A549 (cell line): Measurements from ENCODE around the gene TSHZ3. TPM values are rescaled to one million over a fixed set of nuclear protein-coding genes. Genes with fewer than 3 reads are reported as not detected.

Experiments
- ATAC-seq, 2 experiments: fragments of 200-7000 bp in 1 of 2; fragments of >200 bp in 1 of 2; cut with Nextera tagmentation in 1 of 2; cut with Tn5 transposase in 1 of 2; 3 replicates each; pipeline versions ENCODE4 v1.8.0 to v1.9.1; 2018 to 2020; ENCODE audit warnings: mild to moderate bottlenecking in 1 of 2, moderate library complexity in 1 of 2
- CTCF ChIA-PET: fragments of 300-600 bp; sonication (Branson Sonifier 250); formaldehyde crosslinking; extraction: SDS; loops from one replicate; lab custom pipeline; 2021; ENCODE audit warnings: antibody characterized with exemption, inconsistent platforms; lab: Yijun Ruan, JAX
- POLR2A ChIA-PET: fragments of 350-600 bp; formaldehyde crosslinking; extraction: SDS; loops from one replicate; lab custom pipeline; 2021; ENCODE audit warnings: antibody characterized with exemption, inconsistent platforms; lab: Yijun Ruan, JAX
- DNase-seq, 2 experiments: peaks; one replicate each; pipeline versions ENCODE4 v3.0.0 to v3.0.0-alpha.2; 2011 to 2016; ENCODE audit warnings: low read depth in 1 of 2, low spot score in 1 of 2
- FAIRE-seq: peaks from 2 replicates; lab custom pipeline; 2011; peaks lifted over from hg19 to GRCh38; lab: Jason Lieb, UNC
- H3K27ac ChIP-seq, 2 experiments: fragments of >200 bp; sonication (Bioruptor Twin); formaldehyde crosslinking; 3 replicates each; pipeline ENCODE4 v1.5.1; 2016 to 2017
- H3K4me1 ChIP-seq: fragments of >200 bp; sonication (Bioruptor Twin); formaldehyde crosslinking; 3 replicates; pipeline ENCODE4 v1.6.1; 2016
- H3K4me2 ChIP-seq: fragments of >200 bp; sonication (Bioruptor Twin); formaldehyde crosslinking; 3 replicates; pipeline ENCODE4 v1.6.1; 2016
- H3K4me3 ChIP-seq: fragments of >200 bp; sonication (Bioruptor Twin); formaldehyde crosslinking; 3 replicates; pipeline ENCODE4 v1.5.1; 2016
- H3K9me3 ChIP-seq: fragments of >200 bp; sonication (Bioruptor Twin); formaldehyde crosslinking; 3 replicates; pipeline ENCODE4 v1.6.1; 2016
- CHD4 ChIP-seq: fragments of 200-600 bp; sonication (generic); IDR thresholded peaks from 2 replicates; pipeline ENCODE4 v1.6.1; 2016; ENCODE audit warnings: antibody characterized with exemption, mild to moderate bottlenecking, borderline replicate concordance
- EHF ChIP-seq: fragments of 250-450 bp; sonication (Bioruptor Pico); IDR thresholded peaks from 2 replicates; pipeline ENCODE4 v1.5.0; 2020; ENCODE audit warnings: mild to moderate bottlenecking
- EHMT2 ChIP-seq: fragments of 200-600 bp; sonication (generic); IDR thresholded peaks from 2 replicates; pipeline ENCODE4 v1.6.1; 2016; ENCODE audit warnings: antibody characterized with exemption, low read depth, mild to moderate bottlenecking, moderate library complexity
- ESRRA ChIP-seq: fragments of 150-350 bp; IDR thresholded peaks from 2 replicates; pipeline ENCODE4 v1.6.1; 2014; ENCODE audit warnings: mild to moderate bottlenecking, low read length, borderline replicate concordance
- FOXS1 ChIP-seq: fragments of 250-450 bp; sonication (Bioruptor Pico); IDR thresholded peaks from 2 replicates; pipeline ENCODE4 v1.5.0; 2020; ENCODE audit warnings: mild to moderate bottlenecking, moderate library complexity
- HDAC2 ChIP-seq: fragments of 200-600 bp; sonication (generic); IDR thresholded peaks from 2 replicates; pipeline ENCODE4 v1.6.1; 2016
- HOXB5 ChIP-seq: fragments of 250-450 bp; sonication (Bioruptor Pico); IDR thresholded peaks from 2 replicates; pipeline ENCODE4 v1.5.0; 2020; ENCODE audit warnings: mild to moderate bottlenecking, moderate library complexity
- JUN ChIP-seq, 2 experiments: fragments of >200 bp; sonication (Bioruptor Twin); formaldehyde crosslinking; IDR thresholded peaks; 2 replicates in 1 of 2; 3 replicates in 1 of 2; pipeline ENCODE4 v1.6.1; 2016 to 2017
- JUNB ChIP-seq: fragments of >200 bp; sonication (Bioruptor Twin); formaldehyde crosslinking; IDR thresholded peaks from 2 replicates; pipeline ENCODE4 v1.6.1; 2016
- KDM1A ChIP-seq: fragments of 200-600 bp; sonication (generic); IDR thresholded peaks from 2 replicates; pipeline ENCODE4 v1.6.1; 2016; ENCODE audit warnings: low read depth, mild to moderate bottlenecking
- POLR2A ChIP-seq: IDR thresholded peaks from 2 replicates; pipeline ENCODE4 v1.6.1; 2012; ENCODE audit warnings: mild to moderate bottlenecking, low read length
- TFCP2L1 ChIP-seq: fragments of 250-450 bp; sonication (Bioruptor Pico); IDR thresholded peaks from 2 replicates; pipeline ENCODE4 v1.5.0; 2021; ENCODE audit warnings: mild to moderate bottlenecking
- TP53 ChIP-seq: fragments of 250-450 bp; sonication (Bioruptor Pico); IDR thresholded peaks from 2 replicates; pipeline ENCODE4 v1.5.0; 2021; ENCODE audit warnings: mild to moderate bottlenecking, moderate library complexity
- ZNF302 ChIP-seq: fragments of 250-450 bp; sonication (Bioruptor Pico); IDR thresholded peaks from 2 replicates; pipeline ENCODE4 v1.9.0; 2021; ENCODE audit warnings: inconsistent platforms, mild to moderate bottlenecking, moderate library complexity
- WGBS: methylation state at CpG from one replicate; pipeline ENCODE4 v1.1.6; 2017; ENCODE audit errors: missing lambda C conversion rate; 5-methylcytosine and 5-hydroxymethylcytosine counted together
- polyA plus RNA-seq, 4 experiments: library from polyadenylated mRNA; depleted of rRNA in 3 of 4; stranded (reverse); fragments of >200 nt; fragmentation: RNase III in 1 of 4; extraction: RNeasy Plus Mini Kit Qiagen cat#74134 plus additional on column Dnase treatment in 1 of 4; gene quantifications; 2 replicates in 3 of 4; 3 replicates in 1 of 4; pipeline ENCODE4 v1.2.3, GENCODE V29; 2011 to 2017
- TF ChIP-seq, protein P1 (sequence below): fragments of >200 bp; sonication (Bioruptor Twin); formaldehyde crosslinking; IDR thresholded peaks from 3 replicates; pipeline ENCODE4 v1.6.1; 2016

TSHZ3 gene
- polyA plus RNA-seq, 2 of the 4 experiments (the other 2 are of a cell fraction) = 0.92 to 2.0 TPM

- Histone ChIP-seq H3K27ac (peak overlapping the region; percentile 85 to 90), H3K9me3 (no peaks in the 10 kb centered on the region), H3K4me3 (peak overlapping the region; percentile 84), H3K4me2 (peak overlapping the region; percentile 83), H3K4me1 (peaks cover 4% of the 10 kb centered on the region; the same call in 1 of the 3 replicates)
- CTCF ChIA-PET = interaction anchor here (0.6 to 1.4 kb wide), 4 partner anchors 11 to 1370 kb away, joined by 3 to 5 read pairs (median 4); no protein-coding TSS in a partner anchor
- DNase-seq (peak; percentile 33 to 46), FAIRE-seq (no peak), ATAC-seq (no peak; a peak in 1 of 6 replicates)
- 81% methylated on average over 72 of the region's 72 CpGs for WGBS
- POLR2A ChIA-PET = interaction anchor here (0.5 to 1.2 kb wide), 2 partner anchors 10 to 27 kb away, joined by 4 to 8 read pairs; no protein-coding TSS in a partner anchor
- TF ChIP-seq ZNF302 = no peak
- TF ChIP-seq, protein P1, sequence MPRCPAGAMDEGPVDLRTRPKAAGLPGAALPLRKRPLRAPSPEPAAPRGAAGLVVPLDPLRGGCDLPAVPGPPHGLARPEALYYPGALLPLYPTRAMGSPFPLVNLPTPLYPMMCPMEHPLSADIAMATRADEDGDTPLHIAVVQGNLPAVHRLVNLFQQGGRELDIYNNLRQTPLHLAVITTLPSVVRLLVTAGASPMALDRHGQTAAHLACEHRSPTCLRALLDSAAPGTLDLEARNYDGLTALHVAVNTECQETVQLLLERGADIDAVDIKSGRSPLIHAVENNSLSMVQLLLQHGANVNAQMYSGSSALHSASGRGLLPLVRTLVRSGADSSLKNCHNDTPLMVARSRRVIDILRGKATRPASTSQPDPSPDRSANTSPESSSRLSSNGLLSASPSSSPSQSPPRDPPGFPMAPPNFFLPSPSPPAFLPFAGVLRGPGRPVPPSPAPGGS = 0 out of 3 replicates have a peak, but pooled peaks have one; percentile 9
These were observed 2.0 kb upstream of the TSHZ3 start for GRCh38 chr19:31351056-31351854.

GRCh38 chr19:31350693-31351055 is 1.4 kb upstream of the TSHZ3 start:
- peak in 1 of 2 experiments; percentile 24 for DNase-seq
- TF ChIP-seq JUN (IDR thresholded peaks at IDR 0.05) (0 out of 5 replicates have a peak, but pooled peaks of 1 of the 2 experiments have one; percentile 20), EHF (no peak)
- TF ChIP-seq, all 56 proteins: peak for 1
- peaks cover 4% of the 10 kb centered on the region; the same call in 1 of the 3 replicates for H3K4me1 ChIP-seq
- no peak for FAIRE-seq
- H3K4me3 ChIP-seq = peak overlapping the region; percentile 84
- ChIA-PET POLR2A (interaction anchor here (0.5 to 1.2 kb wide), 2 partner anchors 11 to 28 kb away, joined by 4 to 8 read pairs; no protein-coding TSS in a partner anchor), CTCF (interaction anchor here (0.7 to 1.4 kb wide), 4 partner anchors 11 to 430 kb away, joined by 3 to 5 read pairs (median 4); no protein-coding TSS in a partner anchor)
- peak overlapping the region; percentile 85 to 90 for H3K27ac ChIP-seq
- peak; percentile 24 to 38; a peak in 5 of 6 replicates for ATAC-seq
- H3K9me3 ChIP-seq = no peaks in the 10 kb centered on the region
- WGBS = 37% methylated on average over 56 of the region's 63 CpGs
- peak overlapping the region; percentile 83 for H3K4me2 ChIP-seq

GRCh38 chr19:31350033-31350692 is 927 bp upstream of the TSHZ3 start:
- TF ChIP-seq CHD4 = no peak
- TF ChIP-seq TP53 (CRISPR knock-in tag) = no peak
- no peak for TF ChIP-seq TFCP2L1 (CRISPR knock-in tag)
- no peak for TF ChIP-seq KDM1A
- no peak for TF ChIP-seq EHMT2
- no peak for TF ChIP-seq HOXB5 (CRISPR knock-in tag)
- TF ChIP-seq ESRRA = no peak
- no peak for TF ChIP-seq POLR2A
- no peak for TF ChIP-seq FOXS1 (CRISPR knock-in tag)
- no peak for TF ChIP-seq JUN (IDR thresholded peaks at IDR 0.05)
- no peak for TF ChIP-seq JUNB
- no peak for DNase-seq
- peak overlapping the region; percentile 85 to 90 for H3K27ac ChIP-seq

DNA sequence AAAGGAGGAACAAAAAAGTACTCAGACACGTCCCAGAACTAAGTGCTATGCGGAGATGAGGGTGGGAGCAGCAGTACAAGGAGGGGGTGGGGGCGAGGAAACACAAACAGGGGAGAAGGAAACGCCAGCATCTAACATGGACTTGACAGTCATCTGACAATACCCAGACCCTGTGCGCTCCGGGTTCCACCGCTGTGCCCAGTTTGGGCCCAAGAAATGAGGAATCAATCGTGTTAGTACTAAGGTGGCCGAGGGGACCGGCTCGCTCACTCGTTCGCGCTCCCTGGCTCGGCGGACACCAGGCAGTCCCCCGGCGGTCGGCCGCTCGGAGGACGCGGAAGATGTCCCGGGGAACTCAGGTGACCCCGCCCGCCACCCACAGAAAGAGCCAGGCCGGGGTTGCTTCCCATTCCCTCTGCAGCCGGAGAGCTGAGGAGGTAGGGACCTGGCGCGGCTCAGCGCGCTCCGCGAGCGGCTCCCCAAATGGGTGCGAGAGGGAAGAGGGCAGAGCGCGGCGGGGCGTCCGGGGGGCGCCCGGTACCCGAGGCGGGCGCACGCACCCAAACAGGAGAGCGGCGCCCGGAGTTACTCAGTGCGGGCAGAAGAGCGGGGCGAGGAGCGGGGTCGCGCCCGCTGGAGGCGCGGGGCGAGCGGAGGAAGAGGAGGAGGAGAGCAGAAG is 616 bp downstream of the TSHZ3 start:
- DNase-seq (peak in 1 of 2 experiments; percentile 47), FAIRE-seq (no peak), ATAC-seq (peak; percentile 23 to 61; a peak in 5 of 6 replicates)
- H3K27ac ChIP-seq = peak overlapping the region; percentile 85 to 90
- peak overlapping the region; percentile 83 for H3K4me2 ChIP-seq
- CTCF ChIA-PET = interaction anchor here (1.3 kb wide), 1 partner anchor 682 kb away, joined by 3 read pairs; no protein-coding TSS in a partner anchor
- H3K4me1 ChIP-seq = peaks cover 4% of the 10 kb centered on the region; the same call in 1 of the 3 replicates
- TF ChIP-seq HDAC2 (peak; percentile 72), ESRRA (no peak)
- WGBS = 31% methylated on average over 60 of the region's 61 CpGs
- peak overlapping the region; percentile 84 for H3K4me3 ChIP-seq
- POLR2A ChIA-PET = no interaction called here
- H3K9me3 ChIP-seq = no peaks in the 10 kb centered on the region

More at GRCh38 chr19:31350033-31350692, 927 bp upstream of the TSHZ3 start:
- Histone ChIP-seq H3K4me3 (peak overlapping the region; percentile 84), H3K9me3 (no peaks in the 10 kb centered on the region), H3K4me2 (peak overlapping the region; percentile 83), H3K4me1 (peaks cover 4% of the 10 kb centered on the region; the same call in 1 of the 3 replicates)
- ChIA-PET POLR2A (interaction anchor here (0.5 to 1.2 kb wide), 2 partner anchors 12 to 28 kb away, joined by 4 to 8 read pairs; no protein-coding TSS in a partner anchor), CTCF (interaction anchor here (0.7 to 1.4 kb wide), 4 partner anchors 10 to 429 kb away, joined by 3 to 5 read pairs (median 4); no protein-coding TSS in a partner anchor)
- WGBS = 23% methylated on average over 20 of the region's 61 CpGs
- ATAC-seq (peak; percentile 19 to 32; a peak in 4 of 6 replicates), FAIRE-seq (no peak)
